HEK293 (cell line): ENCODE data around the gene FBXO17.

ENCODE experiments used
- CTCF ChIA-PET: fragments of 350-600 bp; formaldehyde crosslinking; extraction: SDS; loops from one replicate; lab custom pipeline; 2021; ENCODE audit warnings: antibody characterized with exemption; lab: Yijun Ruan, JAX
- POLR2A ChIA-PET: fragments of 300-600 bp; formaldehyde crosslinking; extraction: SDS; loops from one replicate; lab custom pipeline; 2020; ENCODE audit warnings: antibody characterized with exemption, inconsistent platforms; lab: Yijun Ruan, JAX
- H3K27ac ChIP-seq: fragments of 200-500 bp; sonication (Bioruptor generic); 2 replicates; pipeline ENCODE4 v1.5.1; 2014; ENCODE audit warnings: low read depth, low read length, control low read depth, inconsistent platforms; ENCODE audit errors: extremely low read depth
- H3K36me3 ChIP-seq, 2 experiments: fragments of 200-500 bp in 1 of 2; sonication (Bioruptor generic) in 1 of 2; 1 replicate in 1 of 2; 2 replicates in 1 of 2; pipeline ENCODE4 v1.5.1; 2014 to 2017; ENCODE audit warnings: inconsistent platforms in 2 of 2, low read length in 2 of 2; ENCODE audit not compliant: control insufficient read depth in 2 of 2, insufficient read depth in 1 of 2
- H3K4me1 ChIP-seq: fragments of 200-500 bp; sonication (Bioruptor generic); 2 replicates; pipeline ENCODE4 v1.5.1; 2014; ENCODE audit warnings: mild to moderate bottlenecking, low read length, inconsistent platforms; ENCODE audit not compliant: control insufficient read depth, insufficient read depth
- H3K4me3 ChIP-seq: 2 replicates; pipeline ENCODE4 v1.5.1; 2011; ENCODE audit warnings: low read depth, mild to moderate bottlenecking, control low read depth, low read length, moderate library complexity
- H3K9me3 ChIP-seq: fragments of 200-500 bp; sonication (Bioruptor generic); 2 replicates; pipeline ENCODE4 v1.5.1; 2014; ENCODE audit warnings: low read depth, low read length, inconsistent platforms; ENCODE audit not compliant: control insufficient read depth, insufficient read depth
- HOXA7 ChIP-seq: sonication (generic); formaldehyde crosslinking; IDR thresholded peaks from 2 replicates; pipeline ENCODE4 v1.8.1; 2022; ENCODE audit warnings: missing genetic modification reagents, borderline replicate concordance
- HOXD13 ChIP-seq: sonication (generic); formaldehyde crosslinking; IDR thresholded peaks from 2 replicates; pipeline ENCODE4 v1.8.0; 2022; ENCODE audit warnings: missing genetic modification reagents, borderline replicate concordance
- KLF1 ChIP-seq: fragments of 450-650 bp; formaldehyde crosslinking; IDR thresholded peaks from 2 replicates; pipeline ENCODE4 v1.5.1; 2016; ENCODE audit warnings: missing biosample characterization, missing genetic modification characterization
- MYNN ChIP-seq: fragments of 450-650 bp; formaldehyde crosslinking; IDR thresholded peaks from 2 replicates; pipeline ENCODE4 v1.5.1; 2016; ENCODE audit warnings: missing biosample characterization, missing genetic modification characterization, borderline replicate concordance
- OVOL3 ChIP-seq: fragments of 450-650 bp; formaldehyde crosslinking; IDR thresholded peaks from 2 replicates; pipeline ENCODE4 v1.5.1; 2016; ENCODE audit warnings: missing biosample characterization, missing genetic modification characterization
- REPIN1 ChIP-seq: fragments of 450-650 bp; formaldehyde crosslinking; IDR thresholded peaks from 2 replicates; pipeline ENCODE4 v1.5.1; 2017; ENCODE audit warnings: missing biosample characterization, missing genetic modification characterization, low read depth
- SP3 ChIP-seq: fragments of 450-650 bp; formaldehyde crosslinking; IDR thresholded peaks from 2 replicates; pipeline ENCODE4 v1.5.1; 2016; ENCODE audit warnings: missing biosample characterization, missing genetic modification characterization
- ZBTB1 ChIP-seq: fragments of 450-650 bp; formaldehyde crosslinking; IDR thresholded peaks from 2 replicates; pipeline ENCODE4 v1.5.1; 2016; ENCODE audit warnings: missing biosample characterization, missing genetic modification characterization
- ZBTB20 ChIP-seq: fragments of 450-650 bp; formaldehyde crosslinking; IDR thresholded peaks from 2 replicates; pipeline ENCODE4 v1.5.1; 2016; ENCODE audit warnings: missing biosample characterization, missing genetic modification characterization
- ZBTB48 ChIP-seq: fragments of 450-650 bp; formaldehyde crosslinking; IDR thresholded peaks from 2 replicates; pipeline ENCODE4 v1.5.1; 2016; ENCODE audit warnings: missing biosample characterization, missing genetic modification characterization
- ZBTB8A ChIP-seq: fragments of 450-650 bp; formaldehyde crosslinking; IDR thresholded peaks from 2 replicates; pipeline ENCODE4 v1.5.1; 2016; ENCODE audit warnings: missing biosample characterization, missing genetic modification characterization
- ZNF114 ChIP-seq: fragments of 450-650 bp; formaldehyde crosslinking; IDR thresholded peaks from 2 replicates; pipeline ENCODE4 v1.5.0; 2017; ENCODE audit warnings: missing biosample characterization, missing genetic modification characterization
- ZNF138 ChIP-seq: fragments of 450-650 bp; formaldehyde crosslinking; IDR thresholded peaks from 2 replicates; pipeline ENCODE4 v1.5.1; 2016; ENCODE audit warnings: missing biosample characterization, missing genetic modification characterization, borderline replicate concordance
- ZNF146 ChIP-seq: fragments of 450-650 bp; formaldehyde crosslinking; IDR thresholded peaks from 2 replicates; pipeline ENCODE4 v1.5.1; 2016; ENCODE audit warnings: missing biosample characterization, missing genetic modification characterization
- ZNF174 ChIP-seq: fragments of 450-650 bp; formaldehyde crosslinking; IDR thresholded peaks from 2 replicates; pipeline ENCODE4 v1.5.0; 2017; ENCODE audit warnings: missing biosample characterization, mild to moderate bottlenecking, missing genetic modification characterization
- ZNF175 ChIP-seq: fragments of 450-650 bp; formaldehyde crosslinking; IDR thresholded peaks from 2 replicates; pipeline ENCODE4 v1.5.1; 2016; ENCODE audit warnings: missing biosample characterization, missing genetic modification characterization
- ZNF184 ChIP-seq: fragments of 450-650 bp; IDR thresholded peaks from 2 replicates; pipeline ENCODE4 v1.5.1; 2018; ENCODE audit warnings: missing biosample characterization, mild to moderate bottlenecking, missing genetic modification characterization
- ZNF24 ChIP-seq: fragments of 450-650 bp; formaldehyde crosslinking; IDR thresholded peaks from 2 replicates; pipeline ENCODE4 v1.5.1; 2016; ENCODE audit warnings: missing biosample characterization, missing genetic modification characterization
- ZNF274 ChIP-seq, 2 experiments: fragments of 200-500 bp in 1 of 2; fragments of 450-650 bp in 1 of 2; sonication (Bioruptor generic) in 1 of 2; formaldehyde crosslinking in 1 of 2; IDR thresholded peaks; 2 replicates each; pipeline versions ENCODE4 v1.5.1 to v1.6.1; 2014 to 2016; ENCODE audit warnings: borderline replicate concordance in 1 of 2, inconsistent platforms in 1 of 2, low read length in 1 of 2, missing biosample characterization in 1 of 2, missing genetic modification characterization in 1 of 2
- ZNF280D ChIP-seq: fragments of 450-650 bp; formaldehyde crosslinking; IDR thresholded peaks from 2 replicates; pipeline ENCODE4 v1.5.1; 2016; ENCODE audit warnings: missing biosample characterization, missing genetic modification characterization
- ZNF292 ChIP-seq: fragments of 450-650 bp; formaldehyde crosslinking; IDR thresholded peaks from 2 replicates; pipeline ENCODE4 v1.5.1; 2016; ENCODE audit warnings: low read depth, missing biosample characterization, missing genetic modification characterization, borderline replicate concordance
- ZNF311 ChIP-seq: fragments of 450-650 bp; formaldehyde crosslinking; IDR thresholded peaks from 2 replicates; pipeline ENCODE4 v1.5.1; 2017; ENCODE audit warnings: missing biosample characterization, missing genetic modification characterization, borderline replicate concordance
- ZNF341 ChIP-seq: fragments of 450-650 bp; formaldehyde crosslinking; IDR thresholded peaks from 2 replicates; pipeline ENCODE4; 2016; ENCODE audit warnings: low read depth, missing biosample characterization, missing genetic modification characterization
- ZNF354C ChIP-seq: fragments of 450-650 bp; formaldehyde crosslinking; IDR thresholded peaks from 2 replicates; pipeline ENCODE4 v1.5.1; 2016; ENCODE audit warnings: missing biosample characterization, missing genetic modification characterization, low read depth, borderline replicate concordance
- ZNF391 ChIP-seq: fragments of 450-650 bp; formaldehyde crosslinking; IDR thresholded peaks from 2 replicates; pipeline ENCODE4 v1.5.1; 2016; ENCODE audit warnings: low read depth, missing biosample characterization, missing genetic modification characterization, borderline replicate concordance
- ZNF600 ChIP-seq: fragments of 450-650 bp; formaldehyde crosslinking; IDR thresholded peaks from 2 replicates; pipeline ENCODE4 v1.5.1; 2016; ENCODE audit warnings: missing biosample characterization, missing genetic modification characterization
- ZNF645 ChIP-seq: fragments of 450-650 bp; formaldehyde crosslinking; IDR thresholded peaks from 2 replicates; pipeline ENCODE4; 2016; ENCODE audit warnings: missing biosample characterization, missing genetic modification characterization
- ZNF747 ChIP-seq: fragments of 450-650 bp; formaldehyde crosslinking; IDR thresholded peaks from 2 replicates; pipeline ENCODE4 v1.5.1; 2016; ENCODE audit warnings: missing biosample characterization, missing genetic modification characterization
- ZNF837 ChIP-seq: fragments of 450-650 bp; formaldehyde crosslinking; IDR thresholded peaks from 2 replicates; pipeline ENCODE4 v1.5.1; 2016; ENCODE audit warnings: missing biosample characterization, missing genetic modification characterization
- ZSCAN5A ChIP-seq: fragments of 450-650 bp; formaldehyde crosslinking; IDR thresholded peaks from 2 replicates; pipeline ENCODE4 v1.5.1; 2016; ENCODE audit warnings: missing biosample characterization, missing genetic modification characterization
- ZXDB ChIP-seq: fragments of 450-650 bp; formaldehyde crosslinking; IDR thresholded peaks from 2 replicates; pipeline ENCODE4 v1.5.1; 2016; ENCODE audit warnings: missing biosample characterization, missing genetic modification characterization

The FBXO17 gene

GRCh38 chr19:38989066-38989605, 13.6 kb upstream of the FBXO17 start:
- Histone ChIP-seq H3K4me3 (no peak overlapping the region), H3K36me3 (no peaks in the 10 kb centered on the region; a peak in 1 of 3 replicates), H3K9me3 (no peaks in the 10 kb centered on the region), H3K4me1 (peaks cover 12% of the 10 kb centered on the region), H3K27ac (peak overlapping the region; percentile 74)
- CTCF ChIA-PET, result interaction anchor here (0.8 to 3.0 kb wide), 8 partner anchors 12 to 121 kb away, joined by 3 to 39 read pairs (median 4); partner anchors contain the start of gene FBXO17
- POLR2A ChIA-PET, result interaction anchor here (0.6 to 1.6 kb wide), 8 partner anchors 12 to 152 kb away, joined by 3 to 20 read pairs (median 4); partner anchors contain the start of genes FBXO17, FBXO27, MRPS12 and SARS2
- TF ChIP-seq ZBTB20 (peak; percentile 91), ZNF174 (tag by site-specific recombination) (no peak), ZNF146 (tag by site-specific recombination) (no peak), ZNF175 (tag by site-specific recombination) (no peak), KLF1 (tag by site-specific recombination) (peak; percentile 97), HOXA7 (CRISPR knock-in tag) (no peak), ZNF280D (no peak; the same call in 1 of the 2 replicates), ZNF391 (tag by site-specific recombination) (0 out of 2 replicates have a peak, but pooled peaks have one; percentile 26), OVOL3 (tag by site-specific recombination) (no peak), REPIN1 (tag by site-specific recombination) (no peak), ZNF274 (IDR thresholded peaks at IDR 0.05; ENCODE audit: low read length) (no peak), ZNF274 (tag by site-specific recombination; IDR thresholded peaks at IDR 0.05; ENCODE audit: borderline replicate concordance) (no peak), HOXD13 (CRISPR knock-in tag) (no peak), ZBTB48 (tag by site-specific recombination) (peak; percentile 95), ZNF354C (no peak), ZNF24 (tag by site-specific recombination) (peak; percentile 94), ZBTB1 (tag by site-specific recombination) (no peak), ZBTB8A (tag by site-specific recombination) (peak; percentile 58), ZNF138 (tag by site-specific recombination) (no peak), ZNF837 (tag by site-specific recombination) (no peak), ZNF645 (tag by site-specific recombination) (no peak), ZNF341 (peak; percentile 65), ZSCAN5A (tag by site-specific recombination) (no peak), ZNF114 (tag by site-specific recombination) (no peak), ZNF184 (tag by site-specific recombination) (no peak), ZNF600 (tag by site-specific recombination) (peak; percentile 98), SP3 (peak; percentile 24; the same call in 1 of the 2 replicates), ZXDB (tag by site-specific recombination) (peak; percentile 88), ZNF311 (tag by site-specific recombination) (no peak), MYNN (tag by site-specific recombination) (no peak), ZNF747 (tag by site-specific recombination) (no peak), ZNF292 (tag by site-specific recombination) (no peak)
